ENCODE results near the gene RPL34.
A peak's percentile ranks its signal among the peaks of the same experiment; 100 is the strongest.
"Not testable (repeated sequence)": the region's sequence is repeated elsewhere in the genome, so short reads cannot be mapped to it uniquely, and the experiment has no call there.

The RPL34 gene

GRCh38 chr4:108620101-108620932 lies at the start of gene RPL34:
Gene RPL34 (plus strand): TSS chr4:108620576. CDS start chr4:108621960, 1,384 bp downstream.
- peak; percentile 99 for DNase-seq

DNA sequence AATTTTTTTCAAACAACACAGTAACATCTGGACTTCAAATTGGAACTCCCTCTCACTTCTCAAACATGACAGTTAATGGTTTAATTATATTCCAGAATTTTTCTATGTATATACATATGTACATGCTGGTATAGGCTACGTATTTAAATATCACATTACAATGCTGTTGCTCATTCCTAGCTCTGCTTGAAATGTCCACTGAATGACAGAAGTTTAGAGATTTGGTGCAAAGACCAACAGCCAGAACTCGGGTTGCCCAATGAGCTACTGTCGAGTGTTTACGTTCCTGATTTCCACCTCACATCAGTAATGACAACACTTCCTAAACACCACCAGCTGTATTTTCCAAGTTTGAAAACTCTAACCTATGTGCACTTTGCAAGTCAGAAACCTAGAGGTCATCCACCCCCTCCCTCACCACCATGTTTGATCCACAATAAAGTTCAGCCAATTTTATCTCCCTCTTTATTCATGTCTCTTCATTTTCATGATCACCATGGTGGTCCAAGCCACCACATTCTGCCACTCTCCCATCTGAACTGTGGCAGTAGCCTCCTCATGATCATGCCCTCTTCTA lies 49.3 kb upstream of the RPL34 start:
- DNase-seq = no peak

DNA sequence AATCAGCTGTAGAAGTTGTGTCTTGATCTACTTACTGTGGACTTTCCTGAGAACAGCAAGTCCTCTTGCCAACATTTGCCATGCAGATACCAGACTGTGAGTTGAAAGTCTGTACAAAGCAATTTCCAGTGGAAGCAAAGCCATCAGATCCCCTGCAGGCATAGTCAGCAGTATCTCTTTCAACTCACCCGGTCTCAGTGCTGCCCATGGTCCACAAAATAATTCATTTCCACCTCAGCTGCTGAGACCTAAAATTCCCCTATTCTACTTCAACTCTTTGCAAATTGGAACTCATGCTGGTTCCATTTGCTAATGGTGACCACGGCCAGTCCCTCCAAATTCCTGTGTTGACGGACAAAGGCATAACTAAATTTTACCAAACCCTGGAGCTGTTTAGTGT lies 46.0 kb upstream of the RPL34 start:
- DNase-seq = no peak

- no peak for DNase-seq
Observed at GRCh38 chr4:108581083-108581482, 39.3 kb upstream of the RPL34 start.

DNA sequence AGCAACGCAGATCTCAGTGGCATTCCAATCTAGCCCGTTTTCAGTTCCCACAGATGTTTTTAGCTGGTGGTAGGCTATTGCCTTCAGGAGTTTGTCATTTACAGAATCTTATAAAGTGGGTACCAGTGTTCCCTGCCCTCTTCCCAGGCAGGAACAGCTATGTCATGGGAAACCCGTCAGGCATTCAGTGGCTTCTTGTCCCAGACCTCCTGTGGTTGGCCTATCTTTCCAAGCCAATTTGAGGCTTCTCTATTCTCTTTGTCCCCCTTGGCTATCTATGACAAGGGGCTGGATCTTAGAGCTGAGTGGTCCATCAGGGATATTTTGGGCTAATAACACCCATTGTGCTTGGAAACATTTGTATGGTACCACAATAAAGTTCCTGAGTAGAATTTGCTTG lies 33.6 kb upstream of the RPL34 start:
- DNase-seq = no peak

GRCh38 chr4:108588878-108589277 lies 31.5 kb upstream of the RPL34 start:
- no peak for DNase-seq

DNA sequence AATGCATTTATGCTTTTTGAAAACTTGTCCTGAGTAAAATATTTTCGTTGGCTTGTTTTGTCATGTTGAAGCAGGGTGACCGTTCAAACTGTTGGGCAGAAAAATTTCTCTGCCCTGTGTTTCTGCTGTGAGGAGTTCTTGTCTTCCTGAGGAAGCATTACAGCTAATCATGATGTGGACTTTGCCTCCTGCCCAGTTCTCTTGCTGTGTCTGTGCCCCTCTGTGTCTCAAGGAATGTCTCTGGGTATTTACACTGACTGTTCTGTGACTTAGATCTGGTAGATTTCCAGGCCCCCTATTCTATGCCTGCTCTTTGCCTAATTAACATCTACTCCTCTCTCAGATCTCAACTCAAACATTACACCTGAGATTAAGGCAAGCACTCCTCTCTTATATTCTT lies 30.4 kb upstream of the RPL34 start:
- DNase-seq = no peak

DNA sequence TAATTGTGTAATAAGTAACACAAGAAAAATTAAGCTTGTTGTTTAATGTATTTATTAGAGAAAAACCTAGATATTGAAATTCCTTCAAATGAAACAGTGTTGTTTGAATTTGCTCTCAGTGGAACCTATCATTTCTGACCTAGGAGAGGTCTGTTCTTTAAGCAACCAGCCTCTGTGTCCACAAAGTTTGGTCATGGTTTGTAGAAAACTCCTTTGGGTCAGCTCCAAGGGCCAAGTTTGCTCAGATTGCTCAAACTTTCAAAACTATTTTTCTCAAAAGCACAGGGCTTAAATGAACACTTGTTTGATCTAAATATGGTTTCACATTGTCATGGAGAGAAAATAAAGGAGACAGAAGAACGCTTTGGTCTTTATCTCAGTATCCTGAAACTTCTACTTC lies 29.6 kb upstream of the RPL34 start:
- no peak for DNase-seq

- no peak for DNase-seq
Observed at GRCh38 chr4:108592674-108592986, 27.7 kb upstream of the RPL34 start.

DNA sequence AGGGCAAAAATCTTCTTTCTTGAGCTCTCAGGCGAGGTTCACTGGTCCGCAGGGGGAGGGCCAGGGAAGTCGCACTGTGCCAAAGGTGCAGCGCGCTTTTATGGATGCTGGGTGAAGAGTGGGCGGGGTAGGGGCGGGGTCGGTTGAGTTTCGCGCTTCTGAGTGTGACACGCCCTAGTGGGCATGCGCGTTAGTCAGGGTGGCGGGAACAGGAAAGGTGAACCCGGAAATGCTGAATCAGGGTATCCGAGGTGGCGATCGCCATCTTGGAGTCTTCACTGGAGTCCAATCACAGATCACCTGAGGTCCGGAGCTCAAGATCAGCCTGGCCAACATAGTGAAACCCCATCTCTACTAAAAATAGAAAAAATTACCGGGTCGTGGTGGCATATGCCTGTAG lies 26.1 kb upstream of the RPL34 start:
- DNase-seq = not testable (repeated sequence)

DNA sequence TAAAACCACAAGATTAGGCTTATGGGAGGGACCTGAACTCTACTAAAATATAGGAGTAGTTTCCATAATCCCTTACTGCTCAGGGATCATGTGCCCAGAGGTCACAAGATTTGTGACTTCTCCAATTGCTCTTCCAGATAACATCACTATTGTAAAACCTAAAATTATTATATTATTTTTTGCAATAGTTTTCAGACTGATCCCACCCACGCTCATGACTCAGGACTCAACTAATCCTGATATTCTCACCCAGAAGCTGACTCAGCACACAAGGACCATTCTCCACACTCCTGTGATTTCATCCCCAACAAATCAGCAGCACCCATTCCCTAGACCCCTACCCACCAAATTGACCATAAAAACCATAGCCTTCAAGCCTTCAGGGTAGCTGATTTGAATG lies 24.0 kb upstream of the RPL34 start:
- no peak for DNase-seq

DNA sequence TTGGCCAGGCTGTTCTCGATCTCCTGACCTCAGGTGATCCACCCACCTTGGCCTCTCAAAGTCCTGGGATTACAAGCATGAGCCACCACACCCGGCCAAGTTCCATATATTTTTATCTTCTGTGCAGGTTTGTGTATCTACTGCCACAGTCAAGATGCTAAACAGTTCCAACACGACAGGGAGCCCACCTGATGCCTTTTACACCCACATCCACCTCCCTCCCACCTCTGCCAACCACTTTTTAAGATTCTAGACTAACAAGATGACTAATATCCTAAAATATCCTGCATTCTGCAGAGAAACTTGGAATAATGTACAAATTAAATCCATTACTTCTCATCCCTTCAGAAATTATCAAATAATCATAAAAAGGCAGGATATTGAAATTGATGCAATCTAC lies 19.3 kb upstream of the RPL34 start:
- no peak for DNase-seq

GRCh38 chr4:108601532-108601931 lies 18.8 kb upstream of the RPL34 start:
- no peak for DNase-seq

DNA sequence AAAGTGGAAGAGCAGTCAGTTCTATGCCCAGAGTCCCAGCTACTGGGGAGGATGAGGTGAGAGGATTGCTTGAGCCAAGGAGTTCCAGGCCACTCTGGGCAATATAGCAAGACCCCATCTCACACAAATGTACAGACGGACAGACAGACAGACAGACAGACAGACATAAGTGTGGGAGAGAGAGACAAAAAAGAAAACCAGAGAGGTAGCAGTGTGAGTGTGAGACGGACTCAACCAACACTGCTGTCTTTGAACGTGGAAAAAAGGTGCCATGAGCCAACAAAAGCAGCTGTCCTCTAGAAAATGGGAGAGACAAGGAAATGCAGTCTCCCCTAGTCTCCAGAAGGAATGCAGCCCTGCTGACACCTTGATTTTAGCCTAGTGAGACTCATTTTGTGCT lies 18.2 kb upstream of the RPL34 start:
- no peak for DNase-seq

DNA sequence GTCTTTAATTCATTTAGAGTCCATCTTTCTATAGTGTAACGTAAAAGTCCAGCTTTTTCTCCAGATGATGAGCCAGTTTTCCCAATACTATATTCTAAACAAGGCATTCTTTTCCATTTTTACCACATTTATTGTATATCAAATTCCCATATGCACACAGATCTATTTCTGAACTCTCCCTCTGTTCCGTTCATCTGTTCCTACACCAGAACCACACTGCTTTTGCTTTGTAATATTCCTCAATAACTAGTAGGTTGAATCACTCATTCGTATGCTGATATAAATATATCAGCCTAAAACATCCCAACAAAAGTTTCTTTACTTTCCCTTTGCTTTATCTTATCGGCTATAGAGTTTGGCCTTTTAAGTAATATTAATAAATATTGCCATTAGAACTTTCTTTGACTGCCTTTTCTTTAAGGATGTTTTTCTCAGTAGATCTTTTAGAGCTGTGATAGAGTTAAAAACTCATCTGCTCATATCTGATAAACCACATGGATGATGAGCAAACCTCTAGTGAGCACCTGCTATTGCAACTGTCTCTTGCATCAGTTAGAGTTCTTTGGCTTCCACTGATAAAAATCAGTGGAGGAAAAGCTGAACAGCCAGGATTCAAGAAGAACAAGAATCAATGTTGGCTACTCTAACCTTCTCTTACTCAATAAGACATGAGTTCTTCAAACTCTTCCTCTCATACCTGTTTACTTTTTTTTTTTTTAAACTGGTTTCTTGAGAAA lies 13.1 kb upstream of the RPL34 start:
- no peak for DNase-seq

DNA sequence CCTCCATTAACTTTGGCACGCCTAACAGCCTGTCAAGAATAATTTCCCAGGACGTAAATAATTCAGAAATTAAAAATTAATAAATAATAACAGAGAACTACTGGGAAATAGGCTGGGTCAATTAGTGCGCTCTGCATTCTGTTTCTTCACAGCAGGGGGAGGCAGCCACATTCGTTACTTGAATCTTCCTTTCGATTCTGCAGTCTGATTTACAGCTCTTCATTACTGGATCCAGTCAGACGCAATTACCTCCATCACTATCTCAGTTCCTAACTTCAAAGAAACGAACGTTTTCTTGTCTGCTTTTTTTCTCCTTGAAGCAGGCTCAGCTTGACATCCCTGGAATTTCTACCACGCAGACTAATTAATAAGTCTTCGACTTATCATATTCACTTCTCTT lies 9.0 kb upstream of the RPL34 start:
- peak; percentile 8 for DNase-seq

DNA sequence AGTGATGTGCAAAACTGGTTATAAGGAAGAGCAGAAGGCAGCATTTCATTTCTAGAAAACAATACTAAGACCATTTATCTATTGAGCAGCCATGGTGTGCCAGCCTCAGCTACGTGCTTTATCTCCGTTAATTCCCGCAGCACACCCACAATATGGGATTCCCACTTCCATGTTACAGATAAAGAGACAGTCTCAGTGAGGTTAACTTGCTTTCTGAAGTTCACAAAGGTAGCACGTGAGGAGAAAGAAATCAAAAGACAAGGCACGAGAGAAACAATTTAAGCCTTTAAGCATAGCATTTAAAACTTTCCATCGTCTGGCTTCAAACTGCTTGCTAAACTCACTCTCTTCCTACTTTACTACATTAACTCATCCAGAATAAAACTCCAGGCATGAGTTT lies 8.0 kb upstream of the RPL34 start:
- no peak for DNase-seq

DNA sequence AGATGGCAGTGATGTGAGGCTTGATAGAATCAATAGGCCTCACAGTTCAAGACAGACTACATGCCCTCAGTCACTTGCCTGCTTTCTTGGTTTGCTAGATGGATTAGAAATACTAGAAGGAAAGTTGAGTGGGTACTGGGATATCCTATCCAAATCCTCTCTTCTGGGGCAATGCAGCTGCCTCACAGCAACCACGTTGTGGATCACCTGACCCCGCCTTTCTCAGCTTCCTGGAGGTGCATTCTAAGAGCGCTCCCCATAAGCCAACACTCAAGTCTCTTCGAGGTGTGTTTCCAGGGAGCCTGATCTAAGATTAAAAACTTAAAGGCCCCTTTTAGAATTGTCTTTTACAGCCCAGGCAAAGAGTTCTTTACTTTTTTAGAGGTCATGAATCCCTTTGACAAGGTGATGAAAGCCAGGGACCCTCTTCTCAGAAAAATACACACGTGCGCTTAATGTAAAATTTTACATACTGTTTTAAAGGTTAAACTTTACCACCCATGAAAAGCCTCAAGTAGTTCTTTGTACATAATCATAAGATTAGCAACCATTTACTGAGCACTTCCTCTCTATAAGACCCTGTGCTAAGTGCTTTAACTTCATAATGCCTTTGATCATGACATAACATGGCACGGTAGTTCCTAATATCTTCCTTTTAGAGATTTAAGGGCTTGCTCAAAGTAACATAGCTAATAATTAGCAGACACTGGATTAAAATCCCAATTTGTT lies 840 bp upstream of the RPL34 start:
- no peak for DNase-seq

DNA sequence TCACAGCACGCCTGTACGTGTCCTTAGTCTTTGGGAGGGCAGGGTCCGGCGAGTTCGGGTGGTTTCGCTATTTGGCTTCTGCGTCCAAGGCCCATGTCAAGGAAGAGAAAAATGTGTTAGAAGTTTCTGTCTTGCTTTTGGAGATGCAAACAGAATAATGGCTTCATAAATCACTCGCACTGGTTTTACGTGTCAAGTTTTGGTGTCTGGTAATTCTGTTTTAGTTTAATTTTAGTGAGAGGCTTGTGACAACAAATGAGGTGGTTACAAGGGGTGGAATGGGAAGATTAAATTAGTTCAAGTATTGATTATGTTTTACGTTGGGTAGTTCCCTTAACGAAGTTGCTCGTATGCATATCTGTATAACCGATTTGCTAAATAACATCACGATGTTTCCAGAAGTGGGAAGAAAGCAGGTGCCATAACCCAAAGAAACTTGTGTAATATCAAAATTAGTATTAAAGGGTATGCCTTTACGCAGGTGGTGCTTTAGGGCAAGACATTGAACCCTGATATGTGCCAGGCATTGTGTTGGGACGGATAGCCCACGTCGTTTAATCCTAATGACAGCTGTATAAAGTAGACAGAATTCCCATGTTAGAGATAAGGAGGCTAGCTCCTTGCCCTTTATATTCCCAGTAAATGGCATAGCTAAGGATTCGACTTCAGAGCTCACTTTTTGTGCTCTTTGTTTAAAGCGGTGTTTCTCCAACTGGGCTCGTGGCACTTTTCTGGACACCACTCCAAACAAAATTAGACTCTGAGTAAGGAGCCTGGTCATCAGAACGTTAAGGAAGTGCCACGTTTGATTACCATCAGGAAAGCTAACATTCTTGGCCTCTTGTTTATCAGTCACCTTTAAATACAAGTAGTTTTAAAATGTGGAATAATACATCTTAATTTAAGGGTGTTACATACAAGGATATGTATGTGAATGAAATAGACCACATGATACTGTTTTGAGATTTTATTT lies 843 bp downstream of the RPL34 start:
- DNase-seq = no peak

- DNase-seq = no peak
Observed at GRCh38 chr4:108622022-108622421, 1.6 kb downstream of the RPL34 start.

DNA sequence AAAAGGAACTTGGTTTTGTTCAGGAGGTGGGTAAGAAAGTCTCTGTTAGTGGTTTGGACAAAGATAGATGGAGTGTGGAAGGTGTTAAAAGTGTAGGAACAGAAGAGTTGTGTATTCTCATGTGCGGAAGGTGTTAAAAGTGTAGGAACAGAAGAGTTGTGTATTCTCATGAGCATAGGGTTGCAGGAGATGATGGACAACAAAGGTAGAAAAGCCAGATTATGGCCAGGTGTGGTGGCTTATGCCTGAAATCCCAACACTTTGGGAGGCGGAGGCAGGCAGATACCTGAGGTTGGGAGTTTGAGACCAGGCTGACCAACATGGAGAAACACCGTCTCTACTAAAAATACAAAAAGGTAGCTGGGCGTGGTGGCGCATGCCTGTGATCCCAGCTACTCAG lies 2.5 kb downstream of the RPL34 start:
- DNase-seq = no peak

Measured in kidney glomerular epithelial cell (primary cell).